Caki2 (cell line): ENCODE results near the gene RAC2. TPM values are rescaled to one million over a fixed set of nuclear protein-coding genes. Genes with fewer than 3 reads are reported as not detected.

Experiments used
- DNase-seq: peaks from one replicate; pipeline ENCODE4 v3.0.0-alpha.2; 2015; ENCODE audit warnings: low read depth
- in situ Hi-C: cut with HindIII; loops from 2 replicates; pipeline ENCODE4 v1.10.0; 2016; ENCODE audit warnings: low sequenced_read_pairs, low pct_unique_long_range_greater_than_20kb, mixed read lengths
- total RNA-seq: library from RNA; depleted of rRNA; stranded (reverse); fragments of >200 nt; shearing (Covaris generic); gene quantifications from 2 replicates; pipeline ENCODE4 v1.2.3, GENCODE V29; 2014; ENCODE audit warnings: low replicate concordance; rRNA removed

Gene RAC2
- total RNA-seq = 16.2 and 20.6 TPM in 2 replicates

DNA sequence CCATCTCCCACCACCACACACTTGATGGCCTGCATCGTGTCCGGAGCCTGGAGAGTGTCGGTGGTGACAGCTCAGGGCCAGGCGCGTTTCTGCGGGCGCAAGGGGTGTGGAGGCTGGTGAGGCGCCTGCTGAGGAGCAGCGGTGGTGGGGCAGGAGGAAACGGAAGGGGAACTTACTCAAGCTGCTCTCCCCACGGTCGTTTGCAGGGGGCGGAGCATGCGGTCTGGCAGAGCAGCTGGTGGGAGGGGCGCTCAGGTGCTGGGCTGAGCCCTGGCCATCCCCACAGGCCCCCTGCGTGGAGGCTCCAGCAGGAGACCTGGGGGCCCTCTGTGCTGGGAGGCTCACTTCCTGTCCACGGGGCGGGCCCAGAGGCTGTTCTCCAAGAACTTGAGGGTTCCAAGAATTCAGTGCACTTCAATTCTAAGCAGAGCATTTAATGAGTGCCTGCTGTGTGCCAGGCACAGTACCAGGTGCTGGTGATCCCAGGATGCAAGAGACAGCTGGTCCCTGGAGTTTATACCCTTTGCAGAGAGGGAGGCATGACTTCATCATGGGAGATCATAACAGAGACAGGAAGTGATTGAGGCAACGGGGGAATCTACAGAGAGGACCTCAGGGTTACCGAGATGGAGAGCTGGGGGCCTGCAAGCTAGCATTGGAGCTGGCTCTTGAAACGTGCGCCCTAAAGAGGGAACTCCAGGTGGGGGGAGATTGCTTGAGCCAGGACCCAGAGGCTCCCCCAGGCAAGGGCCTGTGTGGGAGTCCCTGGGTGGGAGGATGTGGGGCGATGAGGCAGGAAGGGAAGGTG is at the start of gene RAC2:
Gene RAC2 (minus strand): TSS at position 156 of the 808 bp plus-strand sequence. CDS start 121 bp downstream, at position 35.
- DNase-seq = peak; percentile 45
- in situ Hi-C loops = no loop called here

DNA sequence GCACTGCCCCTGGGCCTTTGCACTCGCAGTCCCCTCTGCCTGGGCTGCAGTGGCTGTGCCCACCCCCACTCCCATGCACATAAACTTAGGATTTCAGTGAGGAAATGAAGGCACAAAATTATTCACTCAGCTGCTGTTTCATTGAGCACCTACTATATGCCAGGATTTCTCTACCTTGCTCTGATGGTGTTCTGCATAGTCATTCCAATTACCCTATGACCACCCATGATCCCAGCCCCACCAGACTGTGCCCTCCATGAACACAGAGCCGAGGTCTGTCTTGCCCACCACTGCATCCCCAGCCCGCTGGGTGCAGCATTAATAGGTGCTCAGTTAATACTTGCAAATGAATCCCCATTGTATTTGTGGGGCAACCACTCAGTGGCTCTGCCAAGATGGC is 49.1 kb upstream of the RAC2 start:
- DNase-seq = no peak
- in situ Hi-C loops = no loop called here

DNA sequence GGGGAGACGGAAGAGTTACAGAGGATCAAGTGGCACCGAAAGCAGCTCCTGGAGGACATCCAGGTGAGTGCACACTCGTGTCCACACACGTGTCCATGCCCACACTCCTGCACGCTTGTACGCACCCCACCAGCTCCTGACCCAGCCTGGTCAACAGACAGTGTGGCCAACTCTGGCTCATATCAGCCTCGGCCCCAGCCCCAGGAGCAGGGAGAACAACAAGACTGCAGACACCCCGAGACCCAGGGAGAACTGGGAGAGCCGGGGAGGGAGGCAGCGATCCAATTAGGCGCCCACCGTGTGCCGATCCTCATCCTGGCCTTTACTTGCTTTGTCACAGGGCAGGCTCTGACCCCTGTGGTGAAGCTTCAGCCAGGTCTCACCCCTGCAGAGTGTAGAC is 48.6 kb upstream of the RAC2 start:
- in situ Hi-C loops = no loop called here
- no peak for DNase-seq

DNA sequence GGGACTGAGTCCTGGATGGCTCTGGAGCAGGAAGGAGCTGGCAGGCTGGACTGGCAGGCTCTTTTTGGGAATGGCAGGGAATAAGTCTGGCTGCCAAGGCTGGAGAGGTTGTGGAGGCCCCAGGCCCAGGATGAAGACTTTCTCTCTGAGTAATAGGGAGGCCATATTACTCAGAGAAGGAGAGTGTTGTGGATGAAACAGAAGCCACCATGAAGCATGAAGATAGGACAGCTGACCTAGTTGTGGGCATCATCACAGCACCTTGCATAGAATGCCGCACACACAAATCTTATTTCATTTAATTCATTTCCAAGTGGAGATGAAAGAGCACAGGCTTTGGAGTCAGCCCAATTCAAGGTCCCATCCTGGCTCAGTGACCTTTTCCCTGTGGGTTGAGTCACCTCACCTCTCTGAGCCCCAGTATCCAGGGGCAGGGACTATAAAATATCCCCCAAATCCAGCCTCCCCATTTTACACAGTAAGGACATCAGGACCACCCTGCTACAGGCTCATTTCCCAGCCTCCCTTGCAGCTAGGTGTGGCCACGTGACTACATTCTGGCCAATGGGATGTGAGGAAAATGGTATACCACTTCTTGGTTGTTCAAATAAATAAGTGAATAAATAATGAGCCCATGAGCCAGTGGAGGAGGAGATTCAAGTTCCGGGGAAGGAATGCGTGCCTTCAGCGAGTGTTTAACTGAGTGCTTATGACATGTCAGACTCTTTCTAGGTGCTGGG is 47.7 kb upstream of the RAC2 start:
- no peak for DNase-seq
- in situ Hi-C loops = no loop called here

DNA sequence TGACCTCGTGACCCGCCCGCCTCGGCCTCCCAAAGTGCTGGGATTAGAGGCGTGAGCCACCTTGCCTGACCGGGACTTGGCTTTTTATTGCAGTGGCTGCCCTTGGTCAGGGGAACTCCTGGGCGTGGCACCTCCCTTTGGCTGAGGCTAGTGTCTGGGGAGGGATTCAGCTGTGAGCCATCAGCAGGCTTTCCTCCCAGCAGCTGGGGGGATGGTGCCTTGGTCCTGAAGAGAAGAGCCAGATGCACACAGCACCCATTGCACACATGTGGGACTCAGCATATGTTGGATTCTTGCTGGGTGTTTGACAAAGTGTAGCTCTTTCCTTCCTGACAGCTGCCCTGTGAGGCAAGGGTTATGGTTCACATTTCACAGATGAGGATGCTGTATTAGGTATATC is 46.7 kb upstream of the RAC2 start:
- peak; percentile 38 for DNase-seq
- in situ Hi-C loops = no loop called here

DNA sequence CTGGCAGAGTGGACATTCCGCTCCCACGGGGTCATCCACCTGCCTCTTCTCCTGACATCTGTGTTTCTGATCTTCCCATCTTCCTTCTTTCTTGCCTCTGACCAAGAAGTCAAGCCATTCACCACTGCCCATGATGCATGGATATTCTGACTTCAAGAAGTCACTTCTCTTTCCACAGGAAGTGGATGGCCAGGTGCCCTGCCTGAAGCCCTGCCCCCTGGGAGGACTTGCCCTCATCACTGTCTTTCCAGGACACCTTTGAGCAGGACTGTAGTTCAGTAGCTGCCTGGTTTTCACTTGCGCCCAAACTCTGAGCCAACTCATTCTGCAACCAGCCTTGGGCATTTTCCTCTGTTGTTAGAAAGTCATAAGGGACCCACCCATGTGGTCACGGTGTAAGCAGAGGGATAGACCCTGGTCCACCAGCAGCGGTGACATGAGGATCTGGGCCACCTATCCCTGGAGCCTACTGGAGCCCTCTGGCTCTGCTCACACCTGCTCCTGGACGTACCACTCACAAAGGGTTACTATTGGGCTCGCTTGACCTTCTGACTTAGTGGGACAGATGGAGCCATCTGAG is 45.2 kb upstream of the RAC2 start:
- no peak for DNase-seq
- in situ Hi-C loops = no loop called here

DNA sequence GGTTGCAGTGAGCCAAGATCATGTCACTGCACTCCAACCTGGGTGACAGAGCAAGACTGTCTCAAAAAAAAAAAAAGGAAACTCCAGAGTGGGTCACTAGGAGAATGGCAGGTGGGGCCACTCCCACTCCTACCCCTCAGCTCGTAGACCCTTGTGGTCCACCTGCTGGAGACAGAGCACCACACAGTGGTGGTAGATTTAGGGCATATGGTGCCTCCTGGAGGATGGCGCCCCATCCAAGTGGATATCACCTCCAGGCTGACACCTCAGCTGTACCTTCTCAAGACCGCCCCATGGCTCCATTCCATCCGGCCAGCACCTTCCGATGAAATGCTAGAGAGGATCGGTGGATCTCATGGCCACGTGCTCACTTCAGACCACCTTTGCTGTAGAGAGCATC is 44.5 kb upstream of the RAC2 start:
- DNase-seq = no peak
- in situ Hi-C loops = no loop called here

DNA sequence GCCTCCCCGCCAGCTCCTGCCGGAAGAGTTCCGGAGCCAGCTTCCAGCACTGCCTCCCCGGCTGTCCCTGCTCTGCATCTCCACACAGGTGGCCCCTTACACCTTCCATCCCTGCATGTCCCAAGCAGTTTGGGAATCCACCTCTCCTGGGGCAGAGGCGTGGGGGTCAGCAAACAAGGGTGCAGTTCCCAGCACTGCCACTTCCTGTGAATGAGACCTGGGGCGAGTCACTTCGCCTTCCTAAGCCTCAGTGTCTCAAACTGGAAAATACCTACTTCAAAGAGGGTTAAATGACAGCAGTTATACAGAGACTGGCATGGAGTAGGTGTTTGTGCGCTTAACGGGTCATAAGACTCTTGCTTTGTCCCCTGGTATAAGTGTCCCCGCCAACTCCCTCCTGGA is 43.5 kb upstream of the RAC2 start:
- in situ Hi-C loops = no loop called here
- DNase-seq = no peak

DNA sequence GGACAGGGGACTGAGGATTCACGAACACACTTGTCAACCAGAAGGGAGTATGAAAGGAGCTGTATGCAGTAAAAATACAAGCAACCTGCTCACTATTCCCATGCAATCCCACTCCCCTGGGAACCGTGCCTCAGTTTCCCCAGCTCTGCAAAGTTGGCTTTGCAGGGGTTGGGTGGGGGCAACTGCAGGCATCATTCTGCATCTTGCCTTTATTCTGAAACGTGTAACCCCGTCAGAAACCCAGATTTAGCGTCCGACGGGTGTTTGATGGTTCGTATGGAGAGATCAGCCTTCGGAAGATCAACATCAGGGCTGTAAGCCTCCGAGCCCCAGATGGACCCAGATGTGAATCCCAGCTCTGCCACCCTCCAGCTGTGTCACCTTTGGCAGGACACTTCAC is 41.9 kb upstream of the RAC2 start:
- in situ Hi-C loops = no loop called here
- no peak for DNase-seq

DNA sequence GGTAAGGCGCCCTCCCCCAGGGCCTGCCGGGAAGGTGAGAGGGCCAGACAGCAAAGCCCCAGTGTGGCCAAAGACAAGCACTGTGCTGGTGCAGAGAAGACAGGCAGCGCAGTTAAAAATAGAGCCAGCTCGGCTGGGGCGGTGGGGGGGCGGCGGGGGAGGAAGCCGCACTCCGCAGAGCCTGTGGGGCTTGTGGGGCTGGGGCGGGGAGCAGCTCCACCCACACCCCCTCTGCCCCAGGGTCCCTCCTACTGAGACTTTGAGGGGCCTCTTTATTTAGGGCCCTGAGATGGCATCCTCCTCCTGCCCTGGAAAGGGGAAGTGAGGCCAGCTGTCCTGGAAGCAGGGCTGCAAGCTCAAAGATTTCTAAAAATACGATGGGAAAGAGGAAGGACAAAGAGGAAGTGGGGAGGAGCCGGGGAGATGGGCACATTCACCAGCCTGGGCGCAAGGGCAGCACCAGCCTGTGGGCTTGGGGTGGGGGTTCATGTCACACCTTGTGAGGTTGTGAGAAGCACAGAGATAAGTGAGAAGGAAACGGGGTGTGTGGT is 40.8 kb upstream of the RAC2 start:
- no peak for DNase-seq
- in situ Hi-C loops = no loop called here

DNA sequence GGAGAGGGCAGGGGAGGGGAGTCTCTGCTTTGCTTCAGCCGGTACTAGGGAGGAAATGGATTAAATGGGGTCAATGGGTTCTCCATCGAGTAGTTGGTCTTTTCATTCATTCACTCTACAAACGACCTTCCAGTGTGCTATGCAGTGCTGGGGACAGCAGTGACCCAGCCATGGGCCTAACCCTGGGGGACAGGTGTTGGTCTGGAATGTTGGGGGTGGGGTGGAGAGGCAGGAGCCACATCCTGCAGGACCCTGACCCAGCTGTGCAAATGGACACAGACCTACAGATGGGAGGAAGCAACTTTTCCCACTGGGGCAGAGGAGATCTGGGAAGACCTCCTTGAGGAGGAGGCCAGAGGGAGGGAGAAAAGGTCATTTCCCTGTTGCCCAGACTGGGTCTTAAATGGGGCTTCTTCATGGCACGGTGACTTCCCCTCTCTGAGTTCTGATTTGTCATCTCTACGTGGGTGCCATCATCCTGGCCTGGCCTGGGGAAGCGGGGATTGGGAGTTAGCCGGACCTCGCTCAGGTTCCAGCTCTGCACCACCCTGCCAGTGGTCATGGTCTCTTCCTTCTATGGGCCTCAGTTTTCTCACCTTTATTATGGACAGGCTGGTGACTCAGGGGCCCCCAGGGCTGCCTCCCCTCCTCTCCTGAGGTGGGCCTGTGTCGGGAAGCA is 40.2 kb upstream of the RAC2 start:
- in situ Hi-C loops = no loop called here
- no peak for DNase-seq

DNA sequence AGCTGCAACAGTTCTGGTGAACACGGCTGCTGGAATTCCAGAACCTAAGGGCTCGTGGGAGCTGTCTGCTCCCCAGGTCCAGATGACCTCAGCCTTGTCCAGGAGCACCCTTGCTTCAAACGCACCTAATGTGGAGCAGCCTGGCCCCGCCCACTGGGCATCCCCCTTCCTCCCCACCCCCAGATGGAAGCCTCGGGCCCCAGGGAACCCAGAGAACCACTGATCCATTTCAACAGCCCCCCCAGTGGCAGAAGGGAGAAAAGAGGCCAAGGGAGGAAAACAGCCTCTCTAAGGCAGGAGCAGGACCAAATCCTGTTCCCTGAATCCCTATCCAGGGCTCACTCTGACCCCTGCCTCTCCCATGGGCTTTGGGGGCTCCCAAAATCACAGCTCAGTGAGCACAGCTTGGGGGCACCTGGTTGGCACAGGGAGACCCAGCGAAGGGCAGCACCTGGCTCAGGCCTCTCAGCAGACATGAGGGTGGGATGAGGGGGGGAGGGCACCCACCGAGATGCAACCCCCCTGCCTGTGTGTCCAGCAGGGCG is 39.4 kb upstream of the RAC2 start:
- in situ Hi-C loops = no loop called here
- DNase-seq = no peak

DNA sequence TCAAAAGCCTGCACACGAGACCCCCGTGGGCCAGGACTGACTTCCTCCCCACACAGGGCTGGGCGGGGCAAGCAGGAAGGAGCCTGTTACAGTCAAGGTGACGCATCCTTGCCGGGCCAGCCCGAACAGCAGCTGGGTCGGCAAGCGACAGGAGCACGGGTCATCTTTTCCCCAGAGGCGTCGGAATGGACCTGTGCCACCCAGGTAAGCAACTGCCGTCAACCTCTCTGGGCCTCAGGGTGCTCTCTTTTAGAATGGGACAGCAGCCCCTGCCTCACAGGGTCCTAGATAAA is 38.3 kb upstream of the RAC2 start, which contains the start of gene CYTH4:
Gene CYTH4 (plus strand): TSS at position 124 of the 293 bp plus-strand sequence. CDS start 62 bp downstream, at position 186.
- DNase-seq = no peak
- in situ Hi-C loops = no loop called here

DNA sequence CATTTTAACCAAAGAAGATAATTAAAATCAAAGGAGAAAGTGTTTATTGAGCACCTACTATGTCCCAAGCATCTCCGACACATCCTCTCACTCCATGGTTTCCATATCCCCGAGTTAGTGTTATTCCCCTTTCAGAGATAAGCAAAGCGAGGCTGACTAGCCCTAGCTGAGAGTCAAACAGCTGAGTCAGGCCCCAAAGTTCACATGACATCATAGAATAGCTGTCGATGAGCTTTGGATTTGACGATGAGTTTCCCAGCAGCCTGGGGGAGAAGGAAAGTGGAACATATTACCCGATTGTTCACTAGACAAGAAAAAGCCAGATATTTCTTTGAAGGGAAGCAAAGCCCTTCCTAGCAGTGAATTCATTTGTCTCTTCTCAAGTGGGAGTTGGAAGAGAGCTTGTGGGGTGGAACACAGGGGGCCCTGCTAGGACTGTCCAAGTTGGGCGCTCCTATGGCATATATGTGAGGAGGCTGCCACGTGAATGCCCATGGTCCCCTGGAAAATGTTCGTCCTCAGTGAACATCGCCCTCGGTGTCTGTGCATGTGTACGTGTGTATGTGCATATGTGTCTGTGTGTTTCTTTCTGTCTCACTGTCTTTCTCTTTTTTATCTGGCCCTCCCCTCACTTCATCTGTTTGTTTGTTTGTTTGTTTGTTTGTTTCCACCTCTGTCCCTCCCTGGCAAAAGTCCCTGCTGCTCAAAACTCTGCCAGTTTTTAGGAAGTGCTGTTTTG is 37.7 kb upstream of the RAC2 start:
- in situ Hi-C loops = no loop called here
- DNase-seq = no peak

DNA sequence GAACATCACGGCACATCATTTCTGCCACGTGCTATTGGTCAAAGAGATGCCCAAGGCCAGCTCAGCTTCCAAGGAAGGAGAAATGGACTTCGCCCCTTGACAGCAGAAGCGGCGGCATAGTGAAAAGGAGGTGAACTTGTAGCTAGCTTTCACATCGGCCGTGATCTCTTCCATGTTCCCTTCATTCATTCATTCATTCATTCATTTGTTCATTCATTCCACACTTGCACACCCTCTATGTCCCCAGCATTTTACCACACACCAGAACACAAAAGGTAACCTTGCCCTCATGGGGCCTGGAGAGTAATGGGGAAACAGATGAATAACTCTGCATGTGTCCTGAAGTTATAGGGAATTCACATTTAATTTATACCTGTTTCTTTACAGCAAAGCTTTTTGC is 37.1 kb upstream of the RAC2 start:
- in situ Hi-C loops = no loop called here
- DNase-seq = no peak

DNA sequence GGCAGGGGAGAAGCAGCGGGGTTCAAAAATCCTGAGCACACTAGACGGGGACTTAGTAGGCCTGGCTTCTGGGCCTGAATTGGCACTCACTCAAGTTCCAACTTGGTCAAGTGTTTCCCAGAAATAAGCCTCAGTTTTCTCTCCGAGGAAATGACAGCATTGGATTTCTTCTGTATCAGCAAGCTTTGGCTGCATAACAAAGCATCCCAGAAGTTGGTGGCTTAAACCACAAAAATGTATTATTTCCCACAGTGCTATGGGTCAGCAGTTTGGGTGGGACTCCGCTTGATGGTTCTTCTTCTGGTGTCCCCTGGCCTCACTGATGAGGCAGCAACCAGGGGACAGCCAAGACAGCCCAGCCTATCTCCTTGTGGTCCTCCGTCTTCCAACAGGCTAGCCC is 36.6 kb upstream of the RAC2 start:
- no peak for DNase-seq
- in situ Hi-C loops = no loop called here

DNA sequence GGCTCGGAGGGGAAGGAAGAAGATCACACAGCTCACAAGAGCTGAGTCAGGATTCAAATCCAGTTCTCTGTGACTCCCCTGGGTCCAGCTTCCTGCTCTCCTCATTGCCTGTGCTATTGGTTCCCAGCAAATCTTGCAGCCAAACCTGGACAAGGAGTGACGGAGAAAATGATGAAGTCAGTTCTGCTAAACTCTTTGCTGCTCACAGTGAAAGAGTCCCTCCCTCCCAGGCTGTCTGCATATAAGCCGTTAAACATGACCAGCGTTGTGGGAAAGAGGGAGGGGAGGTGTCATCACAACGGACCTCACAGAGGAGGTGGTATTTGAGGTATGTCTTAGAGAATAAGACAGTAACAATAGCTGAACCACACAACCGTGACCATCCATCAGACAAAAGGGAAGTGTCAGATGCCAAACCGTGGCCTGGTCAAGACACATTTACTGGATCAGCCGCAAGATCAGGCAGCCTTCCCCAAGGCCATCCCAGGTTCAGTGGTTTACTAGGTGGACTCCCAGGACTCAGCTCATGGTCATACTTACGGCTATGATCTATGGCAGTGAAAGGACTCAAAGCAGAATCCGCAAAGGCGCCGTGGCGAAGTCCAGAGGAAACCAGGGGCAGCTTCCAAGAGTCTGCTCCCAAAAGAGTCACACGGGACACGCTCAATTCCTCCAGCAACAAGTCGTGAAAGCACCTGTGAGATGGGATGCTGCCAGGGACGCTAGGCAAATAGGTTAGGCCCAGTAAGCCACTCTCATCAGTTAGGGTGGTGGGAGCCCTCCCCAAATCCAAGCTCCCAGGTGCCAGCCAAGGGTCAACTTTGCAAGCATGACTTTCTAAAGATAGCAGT is 35.5 kb upstream of the RAC2 start:
- DNase-seq = peak; percentile 98
- in situ Hi-C loops = no loop called here
